HEK293 (cell line): Measurements from ENCODE around the gene MTCL1.

Experiments used
- CTCF ChIA-PET: fragments of 350-600 bp; formaldehyde crosslinking; extraction: SDS; loops from one replicate; lab custom pipeline; 2021; ENCODE audit warnings: antibody characterized with exemption; lab: Yijun Ruan, JAX
- POLR2A ChIA-PET: fragments of 300-600 bp; formaldehyde crosslinking; extraction: SDS; loops from one replicate; lab custom pipeline; 2020; ENCODE audit warnings: antibody characterized with exemption, inconsistent platforms; lab: Yijun Ruan, JAX
- H3K27ac ChIP-seq: fragments of 200-500 bp; sonication (Bioruptor generic); 2 replicates; pipeline ENCODE4 v1.5.1; 2014; ENCODE audit warnings: low read depth, low read length, control low read depth, inconsistent platforms; ENCODE audit errors: extremely low read depth
- H3K36me3 ChIP-seq, 2 experiments: fragments of 200-500 bp in 1 of 2; sonication (Bioruptor generic) in 1 of 2; 1 replicate in 1 of 2; 2 replicates in 1 of 2; pipeline ENCODE4 v1.5.1; 2014 to 2017; ENCODE audit warnings: inconsistent platforms in 2 of 2, low read length in 2 of 2; ENCODE audit not compliant: control insufficient read depth in 2 of 2, insufficient read depth in 1 of 2
- H3K4me1 ChIP-seq: fragments of 200-500 bp; sonication (Bioruptor generic); 2 replicates; pipeline ENCODE4 v1.5.1; 2014; ENCODE audit warnings: mild to moderate bottlenecking, low read length, inconsistent platforms; ENCODE audit not compliant: control insufficient read depth, insufficient read depth
- H3K4me3 ChIP-seq: 2 replicates; pipeline ENCODE4 v1.5.1; 2011; ENCODE audit warnings: low read depth, mild to moderate bottlenecking, control low read depth, low read length, moderate library complexity
- H3K9me3 ChIP-seq: fragments of 200-500 bp; sonication (Bioruptor generic); 2 replicates; pipeline ENCODE4 v1.5.1; 2014; ENCODE audit warnings: low read depth, low read length, inconsistent platforms; ENCODE audit not compliant: control insufficient read depth, insufficient read depth
- HOXA7 ChIP-seq: sonication (generic); formaldehyde crosslinking; IDR thresholded peaks from 2 replicates; pipeline ENCODE4 v1.8.1; 2022; ENCODE audit warnings: missing genetic modification reagents, borderline replicate concordance
- MYNN ChIP-seq: fragments of 450-650 bp; formaldehyde crosslinking; IDR thresholded peaks from 2 replicates; pipeline ENCODE4 v1.5.1; 2016; ENCODE audit warnings: missing biosample characterization, missing genetic modification characterization, borderline replicate concordance
- PRDM10 ChIP-seq: fragments of 450-650 bp; formaldehyde crosslinking; IDR thresholded peaks from 2 replicates; pipeline ENCODE4 v1.5.1; 2016; ENCODE audit warnings: missing biosample characterization, missing genetic modification characterization
- REPIN1 ChIP-seq: fragments of 450-650 bp; formaldehyde crosslinking; IDR thresholded peaks from 2 replicates; pipeline ENCODE4 v1.5.1; 2017; ENCODE audit warnings: missing biosample characterization, missing genetic modification characterization, low read depth
- SCRT2 ChIP-seq: fragments of 450-650 bp; formaldehyde crosslinking; IDR thresholded peaks from 2 replicates; pipeline ENCODE4 v1.5.1; 2016; ENCODE audit warnings: missing biosample characterization, missing genetic modification characterization
- SP7 ChIP-seq: fragments of 450-650 bp; formaldehyde crosslinking; IDR thresholded peaks from 2 replicates; pipeline ENCODE4 v1.5.1; 2016; ENCODE audit warnings: missing biosample characterization, missing genetic modification characterization
- ZNF138 ChIP-seq: fragments of 450-650 bp; formaldehyde crosslinking; IDR thresholded peaks from 2 replicates; pipeline ENCODE4 v1.5.1; 2016; ENCODE audit warnings: missing biosample characterization, missing genetic modification characterization, borderline replicate concordance
- ZNF223 ChIP-seq: fragments of 450-650 bp; formaldehyde crosslinking; IDR thresholded peaks from 2 replicates; pipeline ENCODE4 v1.5.1; 2016; ENCODE audit warnings: missing biosample characterization, missing genetic modification characterization
- ZNF24 ChIP-seq: fragments of 450-650 bp; formaldehyde crosslinking; IDR thresholded peaks from 2 replicates; pipeline ENCODE4 v1.5.1; 2016; ENCODE audit warnings: missing biosample characterization, missing genetic modification characterization
- ZNF292 ChIP-seq: fragments of 450-650 bp; formaldehyde crosslinking; IDR thresholded peaks from 2 replicates; pipeline ENCODE4 v1.5.1; 2016; ENCODE audit warnings: low read depth, missing biosample characterization, missing genetic modification characterization, borderline replicate concordance
- ZNF350 ChIP-seq: fragments of 450-650 bp; formaldehyde crosslinking; IDR thresholded peaks from 2 replicates; pipeline ENCODE4 v1.5.0; 2017; ENCODE audit warnings: missing biosample characterization, mild to moderate bottlenecking, missing genetic modification characterization
- ZNF514 ChIP-seq: fragments of 450-650 bp; formaldehyde crosslinking; IDR thresholded peaks from 2 replicates; pipeline ENCODE4 v1.5.1; 2016; ENCODE audit warnings: missing biosample characterization, missing genetic modification characterization
- ZNF558 ChIP-seq: fragments of 450-650 bp; formaldehyde crosslinking; IDR thresholded peaks from 2 replicates; pipeline ENCODE4 v1.5.1; 2016; ENCODE audit warnings: missing biosample characterization, missing genetic modification characterization
- ZNF600 ChIP-seq: fragments of 450-650 bp; formaldehyde crosslinking; IDR thresholded peaks from 2 replicates; pipeline ENCODE4 v1.5.1; 2016; ENCODE audit warnings: missing biosample characterization, missing genetic modification characterization
- ZNF692 ChIP-seq: fragments of 450-650 bp; formaldehyde crosslinking; IDR thresholded peaks from 2 replicates; pipeline ENCODE4 v1.5.1; 2016; ENCODE audit warnings: missing biosample characterization, missing genetic modification characterization
- ZNF704 ChIP-seq: fragments of 450-650 bp; formaldehyde crosslinking; IDR thresholded peaks from 2 replicates; pipeline ENCODE4 v1.5.1; 2016; ENCODE audit warnings: missing biosample characterization, missing genetic modification characterization
- ZNF777 ChIP-seq: fragments of 450-650 bp; formaldehyde crosslinking; IDR thresholded peaks from 2 replicates; pipeline ENCODE4 v1.5.1; 2017; ENCODE audit warnings: missing biosample characterization, missing genetic modification characterization, borderline replicate concordance

The MTCL1 gene

DNA sequence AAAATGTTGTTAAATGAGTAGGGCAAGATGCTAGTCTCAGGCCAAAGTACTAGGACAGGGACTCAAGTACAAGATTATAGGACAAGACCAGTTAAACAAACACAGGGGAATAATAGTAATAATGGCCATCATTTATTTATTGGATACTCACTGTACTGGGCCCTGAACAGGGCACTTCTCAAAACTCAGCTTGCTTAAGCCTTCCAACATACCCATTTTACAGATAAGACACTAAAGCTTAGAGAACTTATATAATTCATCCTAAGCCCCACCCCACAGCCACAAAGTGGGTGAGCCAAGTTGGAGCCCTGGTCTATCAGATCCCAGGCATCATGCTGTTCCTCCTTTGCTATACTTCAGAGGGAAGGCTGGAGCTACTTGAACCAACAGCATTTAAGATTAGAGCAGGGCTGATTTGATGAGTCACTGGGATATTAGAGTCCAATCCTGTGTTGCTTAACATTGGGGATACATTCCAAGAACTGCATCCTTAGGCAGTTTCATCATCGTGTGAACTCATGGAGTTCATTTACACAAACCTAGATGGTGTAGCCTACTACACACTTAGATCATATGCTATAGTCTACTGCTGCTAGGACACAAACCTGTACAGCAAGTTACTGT is 153.6 kb downstream of the MTCL1 start:
- TF ChIP-seq PRDM10 = peak; percentile 48; the same call in 1 of the 2 replicates
- no peak for TF ChIP-seq ZNF138 (tag by site-specific recombination)
- TF ChIP-seq ZNF777 (tag by site-specific recombination) = no peak
- TF ChIP-seq SCRT2 (tag by site-specific recombination) = no peak
- TF ChIP-seq SP7 (tag by site-specific recombination) = no peak
- no peak for TF ChIP-seq REPIN1
- TF ChIP-seq ZNF514 (tag by site-specific recombination) = no peak
- no peak for TF ChIP-seq MYNN (tag by site-specific recombination)
- peak; percentile 54; the same call in 1 of the 2 replicates for TF ChIP-seq ZNF692 (tag by site-specific recombination)
- TF ChIP-seq ZNF600 (tag by site-specific recombination) = no peak
- TF ChIP-seq ZNF704 (tag by site-specific recombination) = no peak
- no peak for TF ChIP-seq ZNF558 (tag by site-specific recombination)
- TF ChIP-seq ZNF292 = no peak
- TF ChIP-seq ZNF350 (tag by site-specific recombination) = no peak
- no peak for TF ChIP-seq ZNF24 (tag by site-specific recombination)
- POLR2A ChIA-PET = no interaction called here
- Histone ChIP-seq H3K4me1 (no peaks in the 10 kb centered on the region), H3K36me3 (no peaks in the 10 kb centered on the region), H3K27ac (no peak overlapping the region), H3K9me3 (no peaks in the 10 kb centered on the region), H3K4me3 (no peak overlapping the region)
- CTCF ChIA-PET = interaction anchor here (0.6 kb wide), 1 partner anchor 1502 kb away, joined by 3 read pairs; no protein-coding TSS in a partner anchor

DNA sequence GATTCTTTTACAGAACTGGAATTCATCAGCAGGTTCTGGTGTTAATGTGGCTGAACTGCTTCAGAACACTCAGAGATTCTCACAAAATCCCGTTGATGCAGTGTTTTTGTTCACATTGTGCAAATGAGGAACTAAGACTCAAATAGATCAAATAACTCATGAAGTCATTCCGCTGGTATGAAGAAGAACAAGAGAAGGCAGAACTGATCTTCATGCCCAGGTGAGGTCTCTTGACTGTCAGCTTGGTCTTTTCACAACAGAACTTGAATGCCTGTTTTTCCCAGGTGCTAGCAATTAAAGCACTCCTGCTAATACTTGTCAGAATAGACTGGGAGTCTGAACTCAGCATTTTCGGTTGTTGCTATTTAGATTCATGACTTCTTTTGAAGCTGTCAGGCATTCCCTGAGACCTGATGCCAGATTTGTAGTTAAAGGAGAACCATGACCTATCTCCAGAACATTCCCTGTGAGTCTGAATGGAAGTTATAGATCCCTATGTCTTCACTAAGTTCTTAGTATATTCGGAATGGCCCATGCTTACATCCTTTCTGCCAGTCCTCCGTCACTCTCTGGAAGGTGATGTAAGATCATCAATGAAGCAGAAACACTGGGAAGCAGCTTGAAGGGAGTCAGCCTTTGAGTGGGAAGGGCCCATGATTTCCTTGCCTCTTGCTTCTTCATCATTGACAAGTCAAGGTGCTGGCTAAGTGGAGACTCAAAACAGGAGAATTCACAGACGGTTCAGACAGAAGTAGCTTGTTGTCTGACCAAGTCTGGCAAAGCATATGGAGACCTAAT is 155.7 kb downstream of the MTCL1 start:
- TF ChIP-seq ZNF223 = no peak
- TF ChIP-seq HOXA7 (CRISPR knock-in tag) = no peak
- no peaks in the 10 kb centered on the region for H3K4me1 ChIP-seq
- ChIA-PET CTCF (no interaction called here), POLR2A (no interaction called here)
- H3K9me3 ChIP-seq = no peaks in the 10 kb centered on the region
- no peaks in the 10 kb centered on the region for H3K36me3 ChIP-seq
- no peak overlapping the region for H3K4me3 ChIP-seq
- H3K27ac ChIP-seq = no peak overlapping the region
